A673 (cell line): ENCODE results near the gene LONP2.

Experiments
- EZH2 ChIP-seq: fragments of 200-600 bp; sonication (generic); IDR thresholded peaks from 2 replicates; pipeline ENCODE4 v1.6.1; 2017; ENCODE audit warnings: borderline replicate concordance, low read depth, mild to moderate bottlenecking, mixed read lengths, antibody characterized with exemption, low read length; ENCODE audit not compliant: poor library complexity, severe bottlenecking
- TF ChIP-seq, protein P1 (sequence below): fragments of 300-800, 200-600 bp; sonication (generic); conservative IDR thresholded peaks from 2 replicates; pipeline ENCODE4 v1.5.1; 2017; ENCODE audit warnings: low read depth, mild to moderate bottlenecking, antibody characterized with exemption, low read length, moderate library complexity, mixed read lengths

- TF ChIP-seq, protein P1, sequence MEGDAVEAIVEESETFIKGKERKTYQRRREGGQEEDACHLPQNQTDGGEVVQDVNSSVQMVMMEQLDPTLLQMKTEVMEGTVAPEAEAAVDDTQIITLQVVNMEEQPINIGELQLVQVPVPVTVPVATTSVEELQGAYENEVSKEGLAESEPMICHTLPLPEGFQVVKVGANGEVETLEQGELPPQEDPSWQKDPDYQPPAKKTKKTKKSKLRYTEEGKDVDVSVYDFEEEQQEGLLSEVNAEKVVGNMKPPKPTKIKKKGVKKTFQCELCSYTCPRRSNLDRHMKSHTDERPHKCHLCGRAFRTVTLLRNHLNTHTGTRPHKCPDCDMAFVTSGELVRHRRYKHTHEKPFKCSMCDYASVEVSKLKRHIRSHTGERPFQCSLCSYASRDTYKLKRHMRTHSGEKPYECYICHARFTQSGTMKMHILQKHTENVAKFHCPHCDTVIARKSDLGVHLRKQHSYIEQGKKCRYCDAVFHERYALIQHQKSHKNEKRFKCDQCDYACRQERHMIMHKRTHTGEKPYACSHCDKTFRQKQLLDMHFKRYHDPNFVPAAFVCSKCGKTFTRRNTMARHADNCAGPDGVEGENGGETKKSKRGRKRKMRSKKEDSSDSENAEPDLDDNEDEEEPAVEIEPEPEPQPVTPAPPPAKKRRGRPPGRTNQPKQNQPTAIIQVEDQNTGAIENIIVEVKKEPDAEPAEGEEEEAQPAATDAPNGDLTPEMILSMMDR: no peak
- TF ChIP-seq EZH2: no peak
Measured at GRCh38 chr16:48246066-48246465, 2.0 kb downstream of the LONP2 start.
